C4-2B (cell line): Measurements from ENCODE around the gene TOR1B.

ENCODE experiments used
- CTCF ChIP-seq: fragments of 450-650 bp; conservative IDR thresholded peaks from 2 replicates; pipeline ENCODE4 v1.5.1; 2017; ENCODE audit warnings: mild to moderate bottlenecking
- ZFX ChIP-seq: fragments of 450-650 bp; IDR thresholded peaks from 2 replicates; pipeline ENCODE4 v1.6.1; 2017

- TF ChIP-seq CTCF: no peak
- no peak for TF ChIP-seq ZFX
Observed at GRCh38 chr9:129849901-129850300, 46.9 kb downstream of the TOR1B start.
